GM19397 (cell line): ENCODE measurements around the gene RALGAPA2.
A peak's percentile ranks its signal among the peaks of the same experiment; 100 is the strongest.

Source experiments
- ATAC-seq: cut with Tn5 transposase; IDR thresholded peaks from one replicate; pipeline ENCODE4 v1.9.1; 2021; ENCODE audit warnings: mild to moderate bottlenecking, moderate library complexity; ENCODE audit not compliant: unreplicated experiment

The RALGAPA2 gene

DNA sequence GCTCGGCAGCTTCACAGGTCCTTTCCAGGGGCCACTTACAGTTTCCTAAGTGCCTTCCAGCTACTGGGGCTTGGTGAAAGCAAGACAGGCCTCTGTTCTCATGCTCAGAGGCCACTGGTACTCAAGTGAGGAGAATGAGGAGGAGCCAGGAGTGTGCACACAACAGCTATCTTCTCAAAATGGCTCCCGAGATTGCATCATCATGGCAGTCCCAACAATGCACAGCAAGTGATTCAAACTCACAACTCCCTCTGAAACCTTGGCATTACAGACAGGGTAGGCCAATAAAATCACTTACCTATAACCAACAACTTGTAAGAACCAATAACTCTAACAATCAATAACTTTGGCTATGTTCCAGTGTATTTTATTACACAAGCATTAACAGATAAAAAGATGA lies 77.4 kb downstream of the RALGAPA2 start:
- ATAC-seq, result no peak

DNA sequence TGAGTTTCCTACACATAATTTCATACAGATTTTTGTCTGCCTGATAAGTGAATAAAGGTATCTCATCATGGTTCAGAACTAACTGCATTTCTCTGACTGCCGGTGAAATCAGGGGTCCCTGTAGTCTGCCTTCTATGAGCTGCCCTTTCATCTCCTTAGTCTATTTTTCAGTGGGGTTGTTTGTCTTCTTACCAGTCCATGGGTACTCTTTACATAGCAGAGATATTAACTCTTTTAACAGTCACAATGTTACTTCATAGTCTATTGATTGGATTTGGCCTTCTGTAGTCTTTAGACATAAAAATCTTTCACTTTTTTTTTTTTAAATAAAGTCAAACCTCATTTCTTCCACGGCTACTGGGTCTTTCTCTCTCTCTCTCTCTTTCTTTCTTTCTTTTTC lies 79.8 kb downstream of the RALGAPA2 start:
- no peak for ATAC-seq

DNA sequence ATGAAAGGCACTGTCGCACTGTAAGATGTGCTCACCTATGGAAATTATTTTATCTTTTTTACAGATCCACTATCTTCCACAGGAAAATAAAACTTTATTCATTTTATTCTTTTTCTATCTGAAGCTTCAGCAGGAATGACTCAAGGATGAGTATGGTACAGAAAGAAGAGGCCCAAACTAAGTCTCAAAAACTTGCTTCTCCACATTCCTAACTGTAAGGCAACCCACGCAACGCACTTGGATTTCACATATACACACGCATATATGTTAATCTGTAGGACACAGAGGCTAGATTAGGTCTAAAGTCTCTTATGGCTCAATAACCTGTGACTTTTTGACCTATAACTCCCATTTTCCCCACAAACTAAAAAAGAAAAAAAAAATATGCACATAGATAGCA lies 81.9 kb downstream of the RALGAPA2 start:
- no peak for ATAC-seq

DNA sequence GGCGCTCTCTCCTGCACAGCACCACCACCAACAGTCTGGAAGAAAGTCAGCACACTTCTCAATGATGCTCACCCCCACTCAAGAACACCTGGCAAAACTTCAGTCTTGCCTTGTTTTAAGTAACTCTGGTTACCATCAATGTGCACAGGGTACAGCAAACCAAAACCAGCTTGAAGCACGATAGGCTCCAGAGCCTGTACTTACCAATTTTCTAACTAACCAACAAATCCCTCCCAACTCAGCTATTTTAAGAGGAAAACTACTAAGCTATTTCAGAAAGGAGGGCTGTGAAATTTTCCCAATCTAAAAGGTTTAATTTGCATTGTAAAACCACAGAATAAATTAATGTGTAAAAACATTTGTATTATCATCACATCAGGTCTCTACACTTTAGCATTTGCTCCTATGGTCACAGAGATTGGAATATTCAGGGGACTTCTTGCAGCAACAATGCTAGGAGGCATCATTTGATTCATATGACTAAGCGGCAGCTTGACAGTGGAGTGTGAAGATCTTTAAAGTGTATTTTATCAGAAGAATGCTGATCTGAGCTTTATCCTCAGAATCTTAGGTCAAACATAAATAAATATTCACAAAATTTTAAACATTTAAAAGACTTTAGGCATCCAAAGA lies 82.8 kb downstream of the RALGAPA2 start:
- ATAC-seq, result no peak

DNA sequence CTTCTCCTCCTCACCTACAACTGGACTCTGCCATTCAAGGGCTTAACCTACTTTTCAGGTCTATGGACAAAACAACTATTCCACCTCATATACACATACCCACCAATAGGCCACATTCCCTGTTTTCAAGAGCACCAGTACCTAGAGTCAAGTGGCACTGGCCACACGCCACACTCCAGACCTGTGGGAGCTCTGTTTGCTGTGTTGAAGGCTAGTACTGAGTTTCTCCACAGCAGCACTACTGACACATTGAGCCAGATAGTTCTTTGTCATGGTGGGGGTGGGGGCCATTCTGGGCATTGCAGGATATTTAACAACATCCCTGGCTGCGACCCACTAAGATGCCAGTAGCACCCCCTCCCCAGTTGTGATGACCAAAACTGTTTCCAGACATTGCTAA lies 84.1 kb downstream of the RALGAPA2 start:
- ATAC-seq, result no peak

DNA sequence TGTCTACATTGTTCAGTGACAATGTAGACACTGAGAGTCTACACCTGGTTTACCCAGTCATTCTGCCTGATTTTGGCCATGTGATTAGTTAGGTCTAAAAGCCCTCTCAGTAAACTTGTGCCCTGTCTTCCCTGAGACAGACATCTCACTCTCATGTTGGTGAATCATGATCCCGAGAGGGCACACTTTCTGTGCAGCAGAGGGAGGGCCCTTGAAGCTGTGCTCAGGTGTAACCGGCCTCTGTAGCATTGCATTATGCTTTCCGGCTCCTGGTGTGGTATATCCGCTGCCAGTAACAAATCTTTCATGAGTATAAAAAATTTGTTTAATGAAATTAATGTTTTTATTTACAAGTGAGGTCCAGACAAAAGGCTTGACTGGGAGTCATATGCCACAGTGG lies 85.0 kb downstream of the RALGAPA2 start:
- no peak for ATAC-seq

DNA sequence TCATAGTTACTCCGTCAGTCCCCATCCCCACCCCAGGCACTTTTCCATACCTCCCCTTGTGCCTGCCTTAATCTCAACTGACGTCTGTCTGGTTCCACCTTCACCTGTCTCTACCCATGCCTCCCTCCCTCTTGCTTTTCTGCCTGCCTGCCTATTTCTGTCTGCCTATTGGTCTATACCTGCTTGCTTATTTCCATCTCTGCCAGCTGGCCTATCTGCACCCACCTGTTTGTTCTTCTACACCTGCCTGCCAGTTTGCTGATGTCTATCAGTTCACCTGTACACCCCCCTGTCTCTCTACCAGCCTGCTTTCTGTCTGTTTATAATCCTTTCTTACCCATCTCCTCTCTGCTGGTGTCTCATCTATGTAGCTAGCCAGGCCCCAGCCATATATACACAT lies 87.5 kb downstream of the RALGAPA2 start:
- no peak for ATAC-seq

DNA sequence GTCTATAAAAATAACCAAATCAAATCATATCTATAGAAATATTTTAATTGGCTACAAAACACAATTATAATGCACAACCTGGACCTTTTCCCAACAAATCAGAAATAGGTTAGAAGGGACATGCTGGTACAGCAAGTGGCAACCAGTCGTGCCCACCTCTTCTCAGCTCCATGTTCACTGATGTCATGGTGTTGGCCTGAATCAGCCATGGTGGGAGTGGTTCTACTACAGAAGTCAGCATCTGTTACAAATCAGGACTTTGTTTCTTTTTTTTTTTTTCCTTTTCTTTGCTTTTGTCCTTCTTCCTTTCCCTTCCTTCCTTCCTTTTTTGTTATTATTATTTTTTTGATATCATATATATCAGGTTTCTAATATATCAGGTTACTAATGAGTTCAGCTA lies 91.2 kb downstream of the RALGAPA2 start:
- ATAC-seq, result no peak

DNA sequence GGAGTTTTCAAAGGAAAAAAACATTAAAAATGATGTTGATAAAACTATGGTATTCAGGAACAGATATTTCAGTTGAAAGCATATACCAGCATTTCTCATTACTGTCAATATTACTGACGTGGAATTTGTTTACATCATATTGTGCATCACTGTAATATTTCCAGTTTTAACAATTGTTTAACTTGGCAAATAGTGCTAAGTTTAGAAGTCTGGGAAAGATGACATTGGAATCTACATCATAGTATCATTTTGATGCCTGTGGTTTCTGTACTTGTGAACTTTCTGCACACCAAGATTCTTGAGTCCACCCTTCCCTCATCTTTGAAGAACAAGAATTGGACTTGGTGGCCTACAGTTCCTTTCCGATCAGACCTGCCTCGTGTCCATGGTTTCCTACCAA lies 98.1 kb downstream of the RALGAPA2 start:
- ATAC-seq, result no peak

DNA sequence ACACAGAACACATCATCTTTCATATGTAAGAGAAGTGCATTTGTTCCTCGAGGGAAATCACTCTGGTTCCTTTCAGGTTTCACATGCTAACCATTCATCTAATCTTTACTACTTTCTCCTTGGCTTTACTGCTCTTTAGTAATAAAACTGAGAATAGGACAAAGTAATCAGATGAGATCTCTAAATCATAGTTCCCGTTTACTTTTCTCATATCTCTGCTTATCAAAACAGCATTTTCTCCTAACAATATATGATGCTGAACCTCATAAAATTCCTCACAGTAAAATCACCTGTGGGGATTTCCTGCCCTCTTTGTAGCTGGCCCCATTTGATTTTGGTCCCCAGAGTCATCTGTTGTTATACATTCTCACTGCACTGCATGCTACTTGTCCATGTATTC lies 100.2 kb downstream of the RALGAPA2 start:
- no peak for ATAC-seq

DNA sequence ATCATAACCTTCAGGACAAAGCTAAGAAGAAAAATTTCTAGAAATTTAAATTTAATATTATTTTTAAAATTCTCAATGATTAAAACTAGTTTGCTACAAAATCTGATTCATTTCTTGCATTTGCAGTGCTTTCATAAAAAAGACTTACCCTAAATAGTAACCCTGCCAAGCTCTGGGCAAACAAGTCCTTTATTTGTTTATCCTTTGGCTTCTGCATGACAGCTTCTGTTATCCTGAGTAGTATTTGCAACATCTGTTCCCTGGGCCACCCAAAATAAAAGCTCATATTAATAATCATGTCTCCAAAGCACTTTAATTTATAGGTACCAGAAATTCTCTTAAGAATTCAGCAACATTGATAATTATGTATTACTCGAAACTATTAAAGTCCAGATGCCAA lies 101.3 kb downstream of the RALGAPA2 start:
- no peak for ATAC-seq

DNA sequence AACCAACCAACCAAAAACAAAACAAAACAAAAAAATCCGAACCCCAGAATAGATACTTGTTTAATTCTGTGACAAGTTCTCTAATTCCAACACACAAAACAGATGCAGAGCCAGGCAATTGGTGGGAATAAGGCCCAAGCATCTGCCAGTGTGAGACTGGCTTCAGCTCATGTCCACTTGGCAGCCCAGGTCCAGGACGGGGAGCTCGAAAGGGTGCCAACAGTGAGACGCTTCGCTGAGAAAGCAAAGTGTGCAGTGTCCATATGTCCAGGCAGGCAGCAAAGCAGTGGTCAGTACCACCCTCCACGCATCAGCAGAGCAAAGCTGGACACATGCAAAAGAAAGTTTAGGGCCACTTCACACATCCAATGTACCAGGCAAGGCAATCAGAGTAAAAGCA lies 102.9 kb downstream of the RALGAPA2 start:
- ATAC-seq, result no peak

DNA sequence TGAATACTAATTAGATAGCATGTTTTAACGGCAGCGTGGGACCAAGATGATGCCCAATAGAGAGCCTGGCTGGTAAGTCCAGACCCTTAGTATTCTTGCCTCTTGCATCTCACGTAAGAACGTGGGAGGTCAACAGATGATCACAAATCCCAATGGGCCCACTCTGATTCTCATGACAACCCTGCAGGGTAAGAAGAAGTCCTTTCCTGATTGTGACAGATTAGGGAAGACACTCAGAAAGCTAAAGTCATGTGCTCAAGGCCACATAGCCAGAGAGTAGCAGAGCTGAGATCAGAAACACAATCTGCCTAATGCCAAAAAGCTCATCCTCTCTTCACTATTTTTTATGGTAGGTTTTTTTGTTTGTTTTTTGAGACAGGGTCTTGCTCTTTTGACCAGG lies 103.8 kb downstream of the RALGAPA2 start:
- no peak for ATAC-seq

DNA sequence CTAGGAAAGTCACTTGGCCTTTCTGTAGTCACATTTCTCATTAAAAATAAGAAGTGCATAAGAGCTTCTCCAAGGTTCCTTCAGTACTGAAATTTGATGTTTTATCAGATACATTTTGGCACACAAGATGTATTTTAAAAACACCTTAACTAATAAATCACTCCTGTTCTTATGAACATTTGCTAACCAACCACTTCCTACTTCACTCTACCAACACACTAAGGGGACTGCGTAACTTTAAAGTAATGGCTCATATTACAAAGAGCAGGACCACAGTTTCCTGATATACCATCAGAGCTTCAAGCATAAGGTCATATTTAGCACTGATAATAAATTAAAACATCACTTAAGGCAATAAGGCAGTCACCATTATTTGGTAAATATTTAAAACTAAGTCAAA lies 104.4 kb downstream of the RALGAPA2 start:
- no peak for ATAC-seq

DNA sequence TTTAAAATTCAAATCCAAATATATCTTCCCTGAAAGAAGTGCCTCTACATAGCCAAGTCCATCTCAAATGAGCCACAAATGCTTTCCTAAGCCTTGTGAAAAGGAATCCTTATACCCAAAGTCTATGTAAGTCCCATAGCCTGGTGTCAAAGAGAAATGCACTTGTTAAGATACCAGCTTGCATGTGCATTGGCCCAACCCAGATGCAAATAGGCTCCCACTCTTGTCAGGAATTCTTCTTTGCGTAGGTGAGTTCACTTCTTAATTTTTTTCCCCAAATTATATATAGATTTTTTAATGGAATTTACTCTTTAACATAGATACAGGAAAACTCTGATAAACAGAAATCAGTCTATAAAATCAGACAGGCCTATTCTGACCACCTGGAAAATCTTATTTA lies 105.6 kb downstream of the RALGAPA2 start:
- ATAC-seq, result no peak

DNA sequence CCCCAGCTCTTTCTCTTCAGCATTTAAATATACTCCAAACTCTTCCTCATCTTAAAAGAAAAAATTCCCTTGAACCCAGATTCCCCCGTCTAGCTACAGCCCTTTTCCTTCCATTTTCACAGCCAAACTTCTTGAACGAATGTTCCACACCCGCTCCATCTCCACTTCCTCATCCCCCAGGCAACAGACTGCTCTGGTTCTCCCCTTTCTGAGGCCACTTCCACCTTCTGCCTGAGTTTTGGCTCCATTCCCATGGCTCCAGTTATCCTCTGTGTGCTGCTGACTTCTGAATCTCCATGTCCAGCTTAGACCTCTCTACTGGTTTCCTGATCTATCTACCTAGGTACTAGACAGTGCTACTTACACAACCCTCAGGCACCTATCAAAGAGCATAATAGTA lies 106.4 kb downstream of the RALGAPA2 start:
- no peak for ATAC-seq

DNA sequence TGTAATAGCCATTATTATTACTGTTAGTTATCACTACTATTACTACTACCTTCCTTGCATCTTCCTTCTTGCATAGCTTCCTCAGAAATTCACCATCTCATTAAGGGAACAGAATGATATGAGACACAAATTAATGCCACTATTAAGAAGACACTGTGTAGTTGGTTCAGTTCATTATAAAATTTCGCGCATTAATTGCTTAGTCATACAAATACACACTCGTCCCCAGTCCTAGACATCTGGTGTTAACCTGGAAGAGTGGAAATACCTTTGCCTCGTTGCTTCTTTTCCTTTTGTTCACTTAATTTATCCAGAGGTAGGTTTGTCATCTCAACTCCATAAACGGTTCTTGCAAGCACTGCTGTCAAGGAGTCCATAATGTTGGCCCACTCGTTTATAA lies 107.5 kb downstream of the RALGAPA2 start:
- ATAC-seq, result no peak

DNA sequence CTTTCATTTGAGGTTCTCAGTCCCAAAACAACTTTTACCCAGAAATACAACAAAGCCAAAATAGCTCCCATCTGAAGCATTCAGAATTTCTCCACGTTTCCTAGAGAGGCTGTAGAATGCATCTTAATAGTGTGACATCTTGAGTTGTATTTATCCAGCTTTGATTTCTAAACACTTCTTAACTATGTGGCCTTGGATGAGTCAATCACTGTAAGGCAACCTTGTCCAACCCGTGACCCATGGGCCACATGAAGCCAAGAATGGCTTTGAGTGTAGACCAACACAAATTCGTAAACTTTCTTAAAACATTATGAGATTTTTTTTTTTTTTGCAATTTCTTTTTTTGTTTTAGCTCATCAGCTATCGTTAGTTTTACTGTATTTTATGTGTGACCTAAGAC lies 108.1 kb downstream of the RALGAPA2 start:
- ATAC-seq, result no peak

DNA sequence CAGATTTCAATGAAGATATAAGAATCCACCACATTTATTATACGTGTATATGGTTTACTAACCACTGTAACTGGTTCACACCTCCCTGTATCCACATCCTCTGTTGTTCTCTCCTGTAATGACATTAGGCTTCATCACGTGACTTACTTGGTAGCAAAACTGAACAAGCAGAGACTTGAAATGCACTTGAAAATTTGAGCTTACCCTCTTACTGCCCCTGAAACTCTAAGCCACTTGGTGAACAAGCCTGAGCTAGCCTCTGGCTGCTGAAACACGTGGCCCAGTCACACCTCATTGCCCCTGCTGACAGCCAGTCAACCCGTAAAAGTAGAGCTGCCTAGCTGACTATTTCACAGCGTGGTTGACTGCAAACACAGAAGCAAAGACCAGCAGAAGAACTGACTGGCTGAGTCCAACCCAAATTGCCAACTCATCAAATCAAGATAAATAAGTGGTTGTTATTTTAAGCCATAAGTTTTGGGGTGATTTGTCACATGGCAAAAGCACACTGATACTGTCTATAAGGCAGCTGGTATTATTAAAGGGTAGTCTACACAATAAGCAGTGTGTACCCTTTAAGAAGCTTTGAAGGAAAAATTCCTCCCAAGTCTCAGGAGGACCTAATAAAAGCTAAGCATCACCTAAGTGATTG lies 109.0 kb downstream of the RALGAPA2 start:
- peak; percentile 97 for ATAC-seq

DNA sequence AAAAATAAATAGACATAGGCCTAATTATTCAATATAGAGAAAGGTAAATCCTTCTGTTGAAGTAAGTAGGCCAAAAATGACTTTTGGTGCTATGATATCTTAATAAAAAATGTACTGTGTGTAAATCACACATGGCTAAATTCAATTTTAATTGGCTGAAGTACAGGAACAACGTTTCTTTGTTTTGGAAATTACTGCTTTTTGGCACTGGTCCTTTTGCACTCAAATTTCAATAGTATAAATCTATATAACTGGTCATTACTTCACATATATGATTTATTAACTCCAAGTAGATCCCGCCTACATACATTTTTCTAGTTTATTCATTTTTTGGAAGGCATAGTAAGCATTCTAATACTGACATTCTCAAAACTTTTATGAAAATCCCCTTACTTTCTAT lies 114.5 kb downstream of the RALGAPA2 start:
- ATAC-seq, result no peak

DNA sequence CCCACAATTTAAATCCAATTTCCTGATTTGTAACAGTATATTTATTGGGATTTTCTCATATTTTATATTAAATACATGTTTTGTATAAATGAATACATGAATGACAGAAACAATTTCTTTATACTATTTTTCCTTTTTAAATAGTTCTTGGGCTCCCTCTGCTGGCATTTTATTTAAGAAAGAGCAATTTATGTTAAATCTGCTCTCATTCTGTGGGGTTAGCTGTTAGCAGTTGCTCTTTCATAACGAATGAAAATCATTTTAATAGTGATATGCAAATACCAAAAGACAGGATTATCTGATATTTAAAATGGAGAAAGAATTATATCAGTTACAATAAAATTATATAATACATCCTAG lies 118.3 kb downstream of the RALGAPA2 start:
- ATAC-seq, result no peak

DNA sequence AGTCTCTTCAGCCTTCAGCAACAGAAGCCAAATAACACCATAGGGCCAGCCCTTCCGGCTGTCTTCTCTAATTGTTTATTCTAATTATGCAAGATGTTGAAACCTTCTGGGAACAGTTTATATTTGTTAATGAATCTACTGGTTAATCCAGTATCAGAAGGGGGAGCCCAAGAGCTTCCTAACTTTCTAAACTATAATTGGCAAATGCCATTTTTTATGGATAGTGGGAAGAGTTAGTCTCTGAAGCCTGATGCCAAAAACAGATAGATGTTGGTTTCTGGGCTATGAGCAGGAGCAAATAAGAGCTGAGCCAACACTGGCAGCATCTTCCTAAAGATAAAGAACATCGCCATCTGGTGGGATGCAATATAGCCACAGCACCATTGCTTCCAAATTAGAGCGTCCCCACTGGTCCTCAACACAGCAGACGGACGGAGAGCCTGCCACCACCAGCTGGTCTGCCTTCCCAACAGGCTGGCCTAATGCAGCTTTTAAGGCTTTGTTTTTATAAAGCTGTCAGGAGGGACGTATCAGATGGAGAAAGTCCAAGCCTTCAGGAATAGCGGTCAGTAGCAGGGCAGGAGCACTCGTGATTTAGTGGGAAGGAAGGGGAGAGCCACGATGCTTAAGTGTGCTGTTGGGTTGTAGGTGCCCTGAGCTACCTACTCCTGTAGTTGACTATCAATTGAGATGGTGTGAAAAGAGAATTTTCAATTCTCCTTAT lies 118.8 kb downstream of the RALGAPA2 start:
- ATAC-seq, result no peak

DNA sequence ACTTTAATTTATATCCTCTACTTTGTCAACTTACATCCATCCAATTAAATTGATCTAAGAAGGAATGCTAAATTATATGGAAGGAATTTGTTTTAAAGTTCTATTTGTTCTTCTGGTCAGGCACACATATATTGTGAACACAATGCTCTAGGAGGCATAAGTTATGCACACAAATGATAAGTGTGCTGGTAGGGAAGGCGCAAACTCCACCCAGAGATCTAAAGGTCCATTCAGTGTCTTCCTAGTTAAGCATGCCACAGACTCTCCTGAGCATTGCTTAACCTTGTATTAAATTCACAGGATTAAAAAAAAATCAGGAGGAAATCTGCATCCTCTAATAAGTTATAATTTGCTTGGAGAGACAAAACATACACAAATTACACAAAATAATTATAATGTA lies 127.3 kb downstream of the RALGAPA2 start:
- ATAC-seq, result no peak
